ENCODE data around the gene PTPRO. TPM values are rescaled to one million over a fixed set of nuclear protein-coding genes. Genes with fewer than 3 reads are reported as not detected.

PTPRO gene
- polyA plus RNA-seq, 2 of the 4 experiments (the other 2 are of a cell fraction), result 0.04 TPM; not detected in 1

- ChIA-PET POLR2A (no interaction called here), CTCF (no interaction called here)
- no peak for FAIRE-seq
- Histone ChIP-seq H3K4me1 (no peaks in the 10 kb centered on the region), H3K9me3 (no peaks in the 10 kb centered on the region), H3K27ac (no peak overlapping the region), H3K4me2 (no peak overlapping the region), H3K4me3 (no peak overlapping the region)
- no peak for DNase-seq (ENCODE audit: low read depth in 1 of 2, low spot score in 1 of 2)
- WGBS (ENCODE audit: missing lambda C conversion rate), result 49% methylated on average over 2 of the region's 2 CpGs
- no peak for TF ChIP-seq RARB (CRISPR knock-in tag; IDR thresholded peaks at IDR 0.05)
- TF ChIP-seq CEBPB (IDR thresholded peaks at IDR 0.05), result no peak
- TF ChIP-seq FOSB (CRISPR knock-in tag; IDR thresholded peaks at IDR 0.05), result no peak
- TF ChIP-seq ZSCAN20 (CRISPR knock-in tag; IDR thresholded peaks at IDR 0.05), result no peak
- TF ChIP-seq POLR2AphosphoS2 (conservative IDR thresholded peaks at IDR 0.05; ENCODE audit: low read length), result no peak
- TF ChIP-seq TP53 (CRISPR knock-in tag; IDR thresholded peaks at IDR 0.05), result no peak
- no peak for TF ChIP-seq HOXB5 (CRISPR knock-in tag; IDR thresholded peaks at IDR 0.05)
- TF ChIP-seq MAZ (IDR thresholded peaks at IDR 0.05; ENCODE audit: borderline replicate concordance, low read depth, low read length), result no peak
- TF ChIP-seq PHF8 (IDR thresholded peaks at IDR 0.05; ENCODE audit: borderline replicate concordance, low read depth), result no peak
- no peak for TF ChIP-seq PBX3 (IDR thresholded peaks at IDR 0.05)
- no peak for TF ChIP-seq NR3C1 (IDR thresholded peaks at IDR 0.05)
- TF ChIP-seq ZNF302 (CRISPR knock-in tag; IDR thresholded peaks at IDR 0.05), result no peak
- TF ChIP-seq BHLHE40 (IDR thresholded peaks at IDR 0.05; ENCODE audit: low read depth, low read length), result no peak
- TF ChIP-seq ZC3H11A (IDR thresholded peaks at IDR 0.05), result no peak
- TF ChIP-seq E2F6 (IDR thresholded peaks at IDR 0.05; ENCODE audit: borderline replicate concordance, low read depth), result no peak
- no peak for TF ChIP-seq HOXA7 (CRISPR knock-in tag; IDR thresholded peaks at IDR 0.05)
- no peak for TF ChIP-seq RCOR1 (IDR thresholded peaks at IDR 0.05; ENCODE audit: low read depth, low read length)
- no peak for TF ChIP-seq EP300 (IDR thresholded peaks at IDR 0.05)
- TF ChIP-seq RFX5 (IDR thresholded peaks at IDR 0.05), result no peak
- TF ChIP-seq CBX2 (IDR thresholded peaks at IDR 0.05; ENCODE audit: borderline replicate concordance, low read depth), result no peak
- ATAC-seq, result no peak
These were observed 149.7 kb downstream of the PTPRO start for GRCh38 chr12:15472036-15472435.

GRCh38 chr12:15474766-15475165 is 152.5 kb downstream of the PTPRO start:
- Histone ChIP-seq H3K4me2 (no peak overlapping the region), H3K9me3 (no peaks in the 10 kb centered on the region), H3K4me1 (no peaks in the 10 kb centered on the region), H3K4me3 (no peak overlapping the region), H3K27ac (no peak overlapping the region)
- ATAC-seq (no peak), DNase-seq (ENCODE audit: low read depth in 1 of 2, low spot score in 1 of 2) (no peak), FAIRE-seq (no peak)
- ChIA-PET POLR2A (no interaction called here), CTCF (interaction anchor here (0.9 kb wide), 1 partner anchor 199 kb away, joined by 3 read pairs; no protein-coding TSS in a partner anchor)
- WGBS (ENCODE audit: missing lambda C conversion rate), result 55% methylated on average over 6 of the region's 6 CpGs
- TF ChIP-seq RNF2 (IDR thresholded peaks at IDR 0.05; ENCODE audit: borderline replicate concordance, low read depth), result no peak
- TF ChIP-seq HES2 (IDR thresholded peaks at IDR 0.05), result no peak
- no peak for TF ChIP-seq BCL3 (IDR thresholded peaks at IDR 0.05)
- TF ChIP-seq CBX8 (IDR thresholded peaks at IDR 0.05), result no peak
- no peak for TF ChIP-seq ZFP36 (IDR thresholded peaks at IDR 0.05; ENCODE audit: borderline replicate concordance, partially characterized antibody)
- TF ChIP-seq PBX3 (IDR thresholded peaks at IDR 0.05), result no peak
- no peak for TF ChIP-seq CHD2 (IDR thresholded peaks at IDR 0.05; ENCODE audit: low read length, partially characterized antibody)
- TF ChIP-seq EHMT2 (IDR thresholded peaks at IDR 0.05; ENCODE audit: low read depth), result no peak
- TF ChIP-seq POLR2AphosphoS2 (conservative IDR thresholded peaks at IDR 0.05; ENCODE audit: low read length), result no peak
- no peak for TF ChIP-seq E2F6 (IDR thresholded peaks at IDR 0.05; ENCODE audit: borderline replicate concordance, low read depth)
- no peak for TF ChIP-seq PHF8 (IDR thresholded peaks at IDR 0.05; ENCODE audit: borderline replicate concordance, low read depth)
- TF ChIP-seq, protein P1, sequence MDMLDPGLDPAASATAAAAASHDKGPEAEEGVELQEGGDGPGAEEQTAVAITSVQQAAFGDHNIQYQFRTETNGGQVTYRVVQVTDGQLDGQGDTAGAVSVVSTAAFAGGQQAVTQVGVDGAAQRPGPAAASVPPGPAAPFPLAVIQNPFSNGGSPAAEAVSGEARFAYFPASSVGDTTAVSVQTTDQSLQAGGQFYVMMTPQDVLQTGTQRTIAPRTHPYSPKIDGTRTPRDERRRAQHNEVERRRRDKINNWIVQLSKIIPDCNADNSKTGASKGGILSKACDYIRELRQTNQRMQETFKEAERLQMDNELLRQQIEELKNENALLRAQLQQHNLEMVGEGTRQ (IDR thresholded peaks at IDR 0.05), result no peak
- TF ChIP-seq HEYL (CRISPR knock-in tag; IDR thresholded peaks at IDR 0.05), result no peak
- TF ChIP-seq NPAS2 (CRISPR knock-in tag; IDR thresholded peaks at IDR 0.05; ENCODE audit: borderline replicate concordance), result no peak
- no peak for TF ChIP-seq SREBF2 (IDR thresholded peaks at IDR 0.05)
- no peak for TF ChIP-seq EP300 (IDR thresholded peaks at IDR 0.05)

All from A549 (cell line).